Stimulated activated CD4-positive, alpha-beta T cell treated with anti-CD3 and anti-CD28 coated beads, Interleukin-15, amount 100 ng/mL, for 48 hours (primary cell): ENCODE results near the gene TLR9.
"Not testable (repeated sequence)": the region's sequence is repeated elsewhere in the genome, so short reads cannot be mapped to it uniquely, and the experiment has no call there.

Experiments used
- DNase-seq, 2 donors: peaks; one replicate each; pipeline ENCODE4 v3.0.0-alpha.2; 2020; ENCODE audit warnings: low read depth in 2 of 2

TLR9 gene

GRCh38 chr3:52194485-52195290 is 30.8 kb downstream of the TLR9 start:
- DNase-seq, result no peak

GRCh38 chr3:52193065-52193464 is 32.4 kb downstream of the TLR9 start:
- DNase-seq, result no peak

- no peak for DNase-seq
Observed at GRCh38 chr3:52191663-52192062, 33.8 kb downstream of the TLR9 start.

GRCh38 chr3:52190294-52191074 is 35.0 kb downstream of the TLR9 start:
- no peak for DNase-seq

- DNase-seq, result no peak
Observed at GRCh38 chr3:52188556-52188955, 36.9 kb downstream of the TLR9 start.

- DNase-seq, result no peak
Observed at GRCh38 chr3:52186729-52187128, 38.7 kb downstream of the TLR9 start.

- no peak for DNase-seq
Observed at GRCh38 chr3:52185837-52186236, 39.6 kb downstream of the TLR9 start.

- DNase-seq, result no peak
Observed at GRCh38 chr3:52185311-52185710, 40.1 kb downstream of the TLR9 start.

- DNase-seq, result no peak
Observed at GRCh38 chr3:52184690-52185089, 40.8 kb downstream of the TLR9 start.

GRCh38 chr3:52183786-52184445 is 41.5 kb downstream of the TLR9 start:
- DNase-seq, result no peak

- DNase-seq, result no peak
Observed at GRCh38 chr3:52182691-52183090, 42.8 kb downstream of the TLR9 start.

GRCh38 chr3:52182196-52182595 is 43.2 kb downstream of the TLR9 start:
- no peak for DNase-seq

- no peak for DNase-seq
Observed at GRCh38 chr3:52181543-52181942, 43.9 kb downstream of the TLR9 start.

- no peak for DNase-seq
Observed at GRCh38 chr3:52178537-52178936, 46.9 kb downstream of the TLR9 start.

- DNase-seq, result not testable (repeated sequence)
Observed at GRCh38 chr3:52178126-52178525, 47.3 kb downstream of the TLR9 start.

GRCh38 chr3:52177701-52178042 is 47.8 kb downstream of the TLR9 start:
- no peak for DNase-seq

- no peak for DNase-seq
Observed at GRCh38 chr3:52176951-52177700, 48.3 kb downstream of the TLR9 start.

GRCh38 chr3:52176180-52176752 is 49.2 kb downstream of the TLR9 start:
- no peak for DNase-seq

- no peak for DNase-seq
Observed at GRCh38 chr3:52175416-52176179, 49.8 kb downstream of the TLR9 start.

- DNase-seq, result no peak
Observed at GRCh38 chr3:52174896-52175295, 50.5 kb downstream of the TLR9 start.

GRCh38 chr3:52173101-52173500 is 52.3 kb downstream of the TLR9 start:
- DNase-seq, result no peak
